ENCODE data around the gene CASKIN2.

DNA sequence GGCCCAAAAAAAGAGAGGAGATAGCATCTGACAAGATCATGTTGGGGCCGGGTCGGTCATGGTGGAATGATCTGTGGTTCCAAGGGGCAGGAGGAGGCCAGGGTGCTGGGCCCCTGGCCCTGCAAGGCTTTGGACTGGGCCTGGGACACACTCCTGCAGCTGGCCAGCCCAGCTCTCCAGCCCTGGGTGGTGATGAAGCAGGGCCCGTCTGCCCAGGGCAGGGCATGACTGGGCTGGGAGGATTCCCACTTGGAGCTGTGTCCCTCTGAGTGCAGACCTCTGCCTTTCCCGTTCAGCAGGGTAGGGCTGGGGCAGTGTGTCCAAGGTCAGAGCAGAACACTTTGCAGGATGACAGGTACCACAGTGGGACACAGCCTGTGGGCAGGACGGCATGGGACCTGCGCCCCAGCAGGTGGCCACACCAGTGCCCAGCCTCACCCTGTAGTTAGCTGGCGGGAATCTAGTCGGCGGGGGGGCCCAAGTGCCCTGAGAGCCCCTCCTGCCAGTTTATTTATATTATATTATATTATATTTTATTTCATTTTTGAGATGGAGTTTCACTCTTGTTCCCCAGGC lies 44.7 kb upstream of the CASKIN2 start:
- TF ChIP-seq, protein P1, sequence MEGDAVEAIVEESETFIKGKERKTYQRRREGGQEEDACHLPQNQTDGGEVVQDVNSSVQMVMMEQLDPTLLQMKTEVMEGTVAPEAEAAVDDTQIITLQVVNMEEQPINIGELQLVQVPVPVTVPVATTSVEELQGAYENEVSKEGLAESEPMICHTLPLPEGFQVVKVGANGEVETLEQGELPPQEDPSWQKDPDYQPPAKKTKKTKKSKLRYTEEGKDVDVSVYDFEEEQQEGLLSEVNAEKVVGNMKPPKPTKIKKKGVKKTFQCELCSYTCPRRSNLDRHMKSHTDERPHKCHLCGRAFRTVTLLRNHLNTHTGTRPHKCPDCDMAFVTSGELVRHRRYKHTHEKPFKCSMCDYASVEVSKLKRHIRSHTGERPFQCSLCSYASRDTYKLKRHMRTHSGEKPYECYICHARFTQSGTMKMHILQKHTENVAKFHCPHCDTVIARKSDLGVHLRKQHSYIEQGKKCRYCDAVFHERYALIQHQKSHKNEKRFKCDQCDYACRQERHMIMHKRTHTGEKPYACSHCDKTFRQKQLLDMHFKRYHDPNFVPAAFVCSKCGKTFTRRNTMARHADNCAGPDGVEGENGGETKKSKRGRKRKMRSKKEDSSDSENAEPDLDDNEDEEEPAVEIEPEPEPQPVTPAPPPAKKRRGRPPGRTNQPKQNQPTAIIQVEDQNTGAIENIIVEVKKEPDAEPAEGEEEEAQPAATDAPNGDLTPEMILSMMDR (IDR thresholded peaks at IDR 0.05): no peak
- TF ChIP-seq EZH2 (IDR thresholded peaks at IDR 0.05) (no peak), EZH2phosphoT487 (IDR thresholded peaks at IDR 0.05) (no peak)

All from neural progenitor cell (in vitro differentiated cells).